HepG2 (cell line): ENCODE results near the gene OR52N2.

Experiments used
- ARNTL ChIP-seq: sonication (generic); formaldehyde crosslinking; IDR thresholded peaks from 2 replicates; pipeline ENCODE4 v1.4.0; 2020; ENCODE audit warnings: mild to moderate bottlenecking, missing genetic modification reagents
- ATF2 ChIP-seq: sonication (generic); formaldehyde crosslinking; IDR thresholded peaks from 2 replicates; pipeline ENCODE4 v1.4.0; 2020; ENCODE audit warnings: missing genetic modification reagents
- ATF7-NPFF ChIP-seq: sonication (generic); formaldehyde crosslinking; IDR thresholded peaks from 2 replicates; pipeline ENCODE4 v1.8.1; 2023; ENCODE audit warnings: mild to moderate bottlenecking, low read depth, missing genetic modification reagents, moderate library complexity
- CTCF ChIP-seq: sonication (generic); formaldehyde crosslinking; IDR thresholded peaks from 2 replicates; pipeline ENCODE4 v1.5.0; 2020; ENCODE audit warnings: mild to moderate bottlenecking, missing genetic modification reagents, moderate library complexity
- HNRNPLL ChIP-seq: fragments of 200-400 bp; formaldehyde crosslinking; IDR thresholded peaks from 2 replicates; pipeline ENCODE4 v1.6.1; 2017; ENCODE audit warnings: mild to moderate bottlenecking, low read depth, low read length; ENCODE audit not compliant: poor library complexity, severe bottlenecking
- POLR2A ChIP-seq, 2 experiments: IDR thresholded peaks; 2 replicates each; pipeline ENCODE4 v1.6.1; 2011; ENCODE audit warnings: low read depth in 2 of 2, low read length in 2 of 2, mild to moderate bottlenecking in 1 of 2, moderate library complexity in 1 of 2; ENCODE audit not compliant: insufficient read depth in 1 of 2
- RBM22 ChIP-seq: fragments of 200-400 bp; formaldehyde crosslinking; optimal IDR thresholded peaks from 2 replicates; pipeline ENCODE3; 2017; ENCODE audit warnings: mild to moderate bottlenecking, low read length, moderate library complexity
- RFXAP ChIP-seq: sonication (generic); formaldehyde crosslinking; IDR thresholded peaks from 2 replicates; pipeline ENCODE4 v1.4.0; 2020; ENCODE audit warnings: missing genetic modification reagents, borderline replicate concordance
- SRSF4 ChIP-seq: fragments of 200-400 bp; formaldehyde crosslinking; IDR thresholded peaks from one replicate; pipeline ENCODE4 v1.6.1; 2018; ENCODE audit warnings: mild to moderate bottlenecking, low read depth, low read length, moderate library complexity; ENCODE audit not compliant: poor library complexity, severe bottlenecking
- TBX3 ChIP-seq: fragments of 450-650 bp; IDR thresholded peaks from 2 replicates; pipeline ENCODE4 v1.6.1; 2017; ENCODE audit warnings: antibody characterized with exemption, mild to moderate bottlenecking, inconsistent platforms, borderline replicate concordance
- ZNF431 ChIP-seq: sonication (generic); formaldehyde crosslinking; IDR thresholded peaks from 2 replicates; pipeline ENCODE4 v1.9.0; 2022; ENCODE audit warnings: missing genetic modification reagents, low read depth, mild to moderate bottlenecking, borderline replicate concordance

- TF ChIP-seq SRSF4 = no peak
- TF ChIP-seq ATF7-NPFF (CRISPR knock-in tag) = no peak
- TF ChIP-seq HNRNPLL = no peak
- no peak for TF ChIP-seq CTCF
- TF ChIP-seq RFXAP (CRISPR knock-in tag) = no peak
- no peak for TF ChIP-seq TBX3
- TF ChIP-seq POLR2A (IDR thresholded peaks at IDR 0.05; ENCODE audit: insufficient read depth in 1 of 2, low read depth in 2 of 2, low read length in 2 of 2) = no peak
- no peak for TF ChIP-seq ARNTL (CRISPR knock-in tag)
- TF ChIP-seq ZNF431 = no peak
- TF ChIP-seq RBM22 = no peak
- TF ChIP-seq ATF2 (CRISPR knock-in tag) = no peak
Observed at GRCh38 chr11:5841797-5842196, 33.1 kb downstream of the OR52N2 start, which contains the start of gene OR52E6.
